Panc1 (cell line): ENCODE results near the gene NUDT3. TPM values are rescaled to one million over a fixed set of nuclear protein-coding genes. Genes with fewer than 3 reads are reported as not detected.
A peak's percentile ranks its signal among the peaks of the same experiment; 100 is the strongest.
"Not testable (repeated sequence)": the region's sequence is repeated elsewhere in the genome, so short reads cannot be mapped to it uniquely, and the experiment has no call there.

Experiments used
- ATAC-seq: fragments of 200-7000 bp; cut with Tn5 transposase; 2 replicates; pipeline ENCODE4 v1.9.1; 2020; ENCODE audit warnings: mild to moderate bottlenecking, moderate library complexity
- BruUV-seq: library from RNA; stranded (reverse); fragments of 400-500 nt; replicated peaks from 2 replicates; lab custom pipeline; 2021; lab: Mats Ljungman, UMichigan
- CTCF ChIA-PET: fragments of 300-600 bp; sonication (Branson Sonifier 250); formaldehyde crosslinking; loops from one replicate; lab custom pipeline; 2022; ENCODE audit warnings: antibody characterized with exemption; lab: Charles Lee
- POLR2A ChIA-PET: fragments of 300-600 bp; sonication (Branson Sonifier 250); formaldehyde crosslinking; loops from one replicate; lab custom pipeline; 2022; ENCODE audit warnings: antibody characterized with exemption; lab: Charles Lee
- DNase-seq: peaks from one replicate; pipeline ENCODE4 v3.0.0-alpha.2; 2010; ENCODE audit warnings: low read depth, low spot score
- H3K27ac ChIP-seq: 2 replicates; pipeline ENCODE4 v1.5.1; 2011; ENCODE audit warnings: mild to moderate bottlenecking, low read length, inconsistent platforms
- H3K27me3 ChIP-seq: fragments of 200-500 bp; sonication (Bioruptor generic); 2 replicates; pipeline ENCODE4 v1.6.0; 2014; ENCODE audit warnings: low read length, inconsistent platforms; ENCODE audit not compliant: control insufficient read depth, insufficient read depth
- H3K36me3 ChIP-seq: fragments of 200-500 bp; sonication (Bioruptor generic); 2 replicates; pipeline ENCODE4 v1.5.1; 2014; ENCODE audit warnings: inconsistent platforms, mild to moderate bottlenecking, low read length, moderate library complexity; ENCODE audit not compliant: control insufficient read depth, insufficient read depth
- H3K4me1 ChIP-seq: 2 replicates; pipeline ENCODE4 v1.5.1; 2011; ENCODE audit warnings: inconsistent platforms, mild to moderate bottlenecking, low read length, moderate library complexity; ENCODE audit not compliant: control insufficient read depth, insufficient read depth
- H3K4me3 ChIP-seq, 2 experiments: 2 replicates each; pipeline ENCODE4 v1.5.1; 2011 to 2012; ENCODE audit warnings: low read depth in 2 of 2, low read length in 2 of 2, mild to moderate bottlenecking in 2 of 2, inconsistent platforms in 1 of 2, moderate library complexity in 1 of 2
- H3K9me3 ChIP-seq: fragments of 200-500 bp; sonication (Bioruptor generic); 2 replicates; pipeline ENCODE4 v1.5.1; 2014; ENCODE audit warnings: low read depth, mild to moderate bottlenecking, inconsistent platforms, low read length, moderate library complexity; ENCODE audit not compliant: control insufficient read depth, insufficient read depth
- POLR2AphosphoS5 ChIP-seq: IDR thresholded peaks from 2 replicates; pipeline ENCODE4 v1.6.1; 2012; ENCODE audit warnings: mild to moderate bottlenecking, low read depth, low read length, moderate library complexity
- SIN3A ChIP-seq: IDR thresholded peaks from 2 replicates; pipeline ENCODE4 v1.6.1; 2012; ENCODE audit warnings: low read depth, mild to moderate bottlenecking, low read length, moderate library complexity, borderline replicate concordance; ENCODE audit not compliant: insufficient read depth
- TCF7L2 ChIP-seq: IDR thresholded peaks from 2 replicates; pipeline ENCODE4 v1.6.1; 2011; ENCODE audit warnings: mild to moderate bottlenecking, low read depth, low read length, inconsistent platforms
- in situ Hi-C: cut with HindIII; loops from 2 replicates; pipeline ENCODE4 v1.10.0; 2016; ENCODE audit warnings: low sequenced_read_pairs, low pct_unique_long_range_greater_than_20kb
- intact Hi-C: fragments of 100-400 bp; cut with micrococcal nuclease; formaldehyde crosslinking; loops from one replicate; pipeline ENCODE4 v1.10.0; 2022; ENCODE audit not compliant: unreplicated experiment
- total RNA-seq: library from RNA; stranded (reverse); gene quantifications from one replicate; pipeline ENCODE4 v1.2.1, GENCODE V29; 2021; ENCODE audit not compliant: unreplicated experiment
- TF ChIP-seq, protein P1 (sequence below), 2 experiments: IDR thresholded peaks; 2 replicates each; pipeline ENCODE4 v1.6.1; 2011 to 2012; ENCODE audit warnings: low read depth in 2 of 2, control low read depth in 1 of 2, low read length in 1 of 2, mild to moderate bottlenecking in 1 of 2, moderate library complexity in 1 of 2; ENCODE audit not compliant: insufficient read depth in 1 of 2
- TF ChIP-seq, protein P2 (sequence below): fragments of 450-650 bp; IDR thresholded peaks from 2 replicates; pipeline ENCODE4 v1.5.1; 2017; ENCODE audit warnings: mild to moderate bottlenecking

Gene NUDT3
- total RNA-seq, 1 experiment from 2014 or later = 25.9 TPM

- no peak for DNase-seq
- Histone ChIP-seq H3K27ac (no peak overlapping the region), H3K4me3 (no peak overlapping the region), H3K27me3 (no peaks in the 10 kb centered on the region), H3K4me1 (no peaks in the 10 kb centered on the region), H3K36me3 (no peaks in the 10 kb centered on the region), H3K9me3 (no peaks in the 10 kb centered on the region)
- POLR2A ChIA-PET = interaction anchor here (0.6 kb wide), 1 partner anchor 12 kb away, joined by 3 read pairs; no protein-coding TSS in a partner anchor
- ATAC-seq = 0 out of 2 replicates have a peak, but pooled peaks have one; percentile 30
- TF ChIP-seq TCF7L2 (no peak), SIN3A (no peak), POLR2AphosphoS5 (no peak)
- TF ChIP-seq, protein P1, sequence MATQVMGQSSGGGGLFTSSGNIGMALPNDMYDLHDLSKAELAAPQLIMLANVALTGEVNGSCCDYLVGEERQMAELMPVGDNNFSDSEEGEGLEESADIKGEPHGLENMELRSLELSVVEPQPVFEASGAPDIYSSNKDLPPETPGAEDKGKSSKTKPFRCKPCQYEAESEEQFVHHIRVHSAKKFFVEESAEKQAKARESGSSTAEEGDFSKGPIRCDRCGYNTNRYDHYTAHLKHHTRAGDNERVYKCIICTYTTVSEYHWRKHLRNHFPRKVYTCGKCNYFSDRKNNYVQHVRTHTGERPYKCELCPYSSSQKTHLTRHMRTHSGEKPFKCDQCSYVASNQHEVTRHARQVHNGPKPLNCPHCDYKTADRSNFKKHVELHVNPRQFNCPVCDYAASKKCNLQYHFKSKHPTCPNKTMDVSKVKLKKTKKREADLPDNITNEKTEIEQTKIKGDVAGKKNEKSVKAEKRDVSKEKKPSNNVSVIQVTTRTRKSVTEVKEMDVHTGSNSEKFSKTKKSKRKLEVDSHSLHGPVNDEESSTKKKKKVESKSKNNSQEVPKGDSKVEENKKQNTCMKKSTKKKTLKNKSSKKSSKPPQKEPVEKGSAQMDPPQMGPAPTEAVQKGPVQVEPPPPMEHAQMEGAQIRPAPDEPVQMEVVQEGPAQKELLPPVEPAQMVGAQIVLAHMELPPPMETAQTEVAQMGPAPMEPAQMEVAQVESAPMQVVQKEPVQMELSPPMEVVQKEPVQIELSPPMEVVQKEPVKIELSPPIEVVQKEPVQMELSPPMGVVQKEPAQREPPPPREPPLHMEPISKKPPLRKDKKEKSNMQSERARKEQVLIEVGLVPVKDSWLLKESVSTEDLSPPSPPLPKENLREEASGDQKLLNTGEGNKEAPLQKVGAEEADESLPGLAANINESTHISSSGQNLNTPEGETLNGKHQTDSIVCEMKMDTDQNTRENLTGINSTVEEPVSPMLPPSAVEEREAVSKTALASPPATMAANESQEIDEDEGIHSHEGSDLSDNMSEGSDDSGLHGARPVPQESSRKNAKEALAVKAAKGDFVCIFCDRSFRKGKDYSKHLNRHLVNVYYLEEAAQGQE (IDR thresholded peaks at IDR 0.05; ENCODE audit: insufficient read depth in 1 of 2, low read depth in 2 of 2, low read length in 1 of 2) = no peak
- TF ChIP-seq, protein P2, sequence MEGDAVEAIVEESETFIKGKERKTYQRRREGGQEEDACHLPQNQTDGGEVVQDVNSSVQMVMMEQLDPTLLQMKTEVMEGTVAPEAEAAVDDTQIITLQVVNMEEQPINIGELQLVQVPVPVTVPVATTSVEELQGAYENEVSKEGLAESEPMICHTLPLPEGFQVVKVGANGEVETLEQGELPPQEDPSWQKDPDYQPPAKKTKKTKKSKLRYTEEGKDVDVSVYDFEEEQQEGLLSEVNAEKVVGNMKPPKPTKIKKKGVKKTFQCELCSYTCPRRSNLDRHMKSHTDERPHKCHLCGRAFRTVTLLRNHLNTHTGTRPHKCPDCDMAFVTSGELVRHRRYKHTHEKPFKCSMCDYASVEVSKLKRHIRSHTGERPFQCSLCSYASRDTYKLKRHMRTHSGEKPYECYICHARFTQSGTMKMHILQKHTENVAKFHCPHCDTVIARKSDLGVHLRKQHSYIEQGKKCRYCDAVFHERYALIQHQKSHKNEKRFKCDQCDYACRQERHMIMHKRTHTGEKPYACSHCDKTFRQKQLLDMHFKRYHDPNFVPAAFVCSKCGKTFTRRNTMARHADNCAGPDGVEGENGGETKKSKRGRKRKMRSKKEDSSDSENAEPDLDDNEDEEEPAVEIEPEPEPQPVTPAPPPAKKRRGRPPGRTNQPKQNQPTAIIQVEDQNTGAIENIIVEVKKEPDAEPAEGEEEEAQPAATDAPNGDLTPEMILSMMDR = no peak
- no TSS peak for BruUV-seq
- intact Hi-C loops (no loop called here), in situ Hi-C loops (no loop called here)
- CTCF ChIA-PET = no interaction called here
These were observed 67.6 kb downstream of the NUDT3 start for GRCh38 chr6:34324738-34325444.

DNA sequence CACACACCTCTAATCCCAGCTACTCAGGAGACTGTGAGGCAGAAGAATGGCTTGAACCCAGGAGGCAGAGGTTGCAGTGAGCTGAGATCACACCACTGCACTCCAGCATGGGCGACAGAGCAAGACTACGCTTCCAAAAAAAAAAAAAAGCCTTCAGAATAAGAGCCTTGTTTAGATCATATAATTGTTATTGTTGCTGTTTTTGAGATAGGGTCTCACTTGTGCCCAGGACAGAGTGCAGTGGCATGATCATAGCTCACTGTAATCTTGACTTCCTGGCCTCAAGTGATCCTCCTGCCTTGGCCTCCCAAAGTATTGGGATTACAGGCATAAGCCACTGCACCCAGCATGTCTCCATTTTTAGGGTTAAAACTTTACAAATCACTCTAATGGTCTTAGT, 68.2 kb downstream of the NUDT3 start:
- H3K9me3 ChIP-seq, CTCF ChIA-PET, DNase-seq, H3K36me3 ChIP-seq, ATAC-seq, in situ Hi-C loops, H3K4me3 ChIP-seq, BruUV-seq, H3K27me3 ChIP-seq, intact Hi-C loops, H3K27ac ChIP-seq, H3K4me1 ChIP-seq: not testable (repeated sequence)
- POLR2A ChIA-PET = interaction anchor here (0.6 kb wide), 1 partner anchor 14 kb away, joined by 5 read pairs; no protein-coding TSS in a partner anchor

DNA sequence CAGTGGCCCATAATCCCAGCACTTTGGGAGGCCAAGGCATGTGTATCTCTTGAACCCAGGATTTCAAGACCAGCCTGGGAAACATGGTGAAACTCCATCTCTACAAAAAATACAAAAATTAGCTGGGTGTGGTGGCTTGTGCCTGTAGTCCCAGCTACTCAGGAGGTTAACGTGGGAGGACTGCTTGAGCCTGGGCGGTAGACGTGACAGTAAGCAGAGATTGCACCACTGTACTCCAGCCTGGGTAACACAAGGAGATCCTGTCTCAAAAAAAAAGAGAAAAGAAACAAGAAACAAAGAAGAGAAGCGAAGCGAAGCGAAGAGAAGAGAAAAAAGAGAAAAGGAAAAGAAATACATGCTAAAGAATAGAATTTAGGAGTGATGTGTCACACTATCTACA, 69.2 kb downstream of the NUDT3 start:
- BruUV-seq = no TSS peak
- H3K4me3 ChIP-seq = no peak overlapping the region
- in situ Hi-C loops = no loop called here
- no peaks in the 10 kb centered on the region for H3K36me3 ChIP-seq
- no peaks in the 10 kb centered on the region for H3K4me1 ChIP-seq
- H3K27ac ChIP-seq = no peak overlapping the region
- no peaks in the 10 kb centered on the region for H3K9me3 ChIP-seq
- DNase-seq = no peak
- no peaks in the 10 kb centered on the region for H3K27me3 ChIP-seq
- ChIA-PET POLR2A (no interaction called here), CTCF (no interaction called here)
- no peak for ATAC-seq
- TF ChIP-seq POLR2AphosphoS5 = no peak
- no peak for TF ChIP-seq TCF7L2
- TF ChIP-seq, protein P1 (IDR thresholded peaks at IDR 0.05; ENCODE audit: insufficient read depth in 1 of 2, low read depth in 2 of 2, low read length in 1 of 2) = no peak
- TF ChIP-seq SIN3A = no peak
- TF ChIP-seq, protein P2 = no peak
- intact Hi-C loops = no loop called here
